NCI-H2196 treated with DMSO at 0.1 percent for 48 hours (cell line): ENCODE data around the gene MANBA.

Experiments
- DNase-seq: peaks from one replicate; lab custom pipeline; 2025; ENCODE audit not compliant: unreplicated experiment; lab: John Stamatoyannopoulos, UW

Gene MANBA

GRCh38 chr4:102683881-102684609 lies 76.7 kb downstream of the MANBA start:
- DNase-seq: no peak

DNA sequence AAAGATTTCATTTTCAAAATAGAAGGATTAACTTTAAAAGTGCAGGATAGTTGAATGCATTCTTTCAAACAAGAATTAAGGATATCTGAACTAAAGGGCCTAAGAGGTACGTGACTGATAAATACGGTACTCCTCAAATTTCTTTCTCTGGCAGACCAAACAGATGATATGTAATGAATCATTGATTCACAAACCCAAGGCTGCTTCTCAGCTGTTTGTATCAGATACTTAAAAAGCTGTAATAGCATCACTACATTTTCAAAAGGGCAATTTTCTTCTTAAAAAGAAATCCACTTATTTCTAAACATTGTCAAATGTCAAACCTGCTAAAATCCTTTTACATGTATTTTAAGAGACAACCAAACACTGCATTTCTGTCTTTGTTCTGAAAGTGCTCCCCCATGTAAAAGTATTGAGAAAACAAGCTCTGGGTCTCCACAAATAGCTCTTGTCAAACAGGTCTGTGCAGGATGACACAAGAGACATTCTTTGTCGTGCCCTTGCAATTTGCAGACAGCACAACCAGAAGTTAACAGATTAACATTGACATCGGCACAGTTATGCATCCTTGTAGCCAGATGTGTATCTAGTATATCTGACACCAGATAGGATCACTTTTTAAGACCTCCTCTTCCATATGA lies 82.0 kb downstream of the MANBA start:
- no peak for DNase-seq

DNA sequence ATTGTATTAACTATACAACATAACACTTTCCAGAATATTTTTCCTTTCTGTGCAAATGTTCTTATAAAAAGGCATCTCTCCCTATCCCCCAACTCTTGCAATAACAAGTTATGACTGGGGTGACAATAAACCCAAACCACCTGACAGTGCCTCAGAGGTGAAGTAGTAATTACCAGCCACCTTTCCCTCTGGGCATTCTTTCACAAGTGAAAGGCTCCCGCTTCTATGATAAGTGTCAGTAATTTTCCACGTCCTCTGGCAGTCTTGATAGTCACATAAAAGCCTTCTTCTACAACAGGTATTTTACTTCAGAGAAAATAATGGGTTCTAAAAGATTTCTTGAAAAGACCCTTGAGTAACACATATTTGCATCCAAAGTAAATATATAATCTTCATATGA lies 82.7 kb downstream of the MANBA start:
- DNase-seq: no peak

DNA sequence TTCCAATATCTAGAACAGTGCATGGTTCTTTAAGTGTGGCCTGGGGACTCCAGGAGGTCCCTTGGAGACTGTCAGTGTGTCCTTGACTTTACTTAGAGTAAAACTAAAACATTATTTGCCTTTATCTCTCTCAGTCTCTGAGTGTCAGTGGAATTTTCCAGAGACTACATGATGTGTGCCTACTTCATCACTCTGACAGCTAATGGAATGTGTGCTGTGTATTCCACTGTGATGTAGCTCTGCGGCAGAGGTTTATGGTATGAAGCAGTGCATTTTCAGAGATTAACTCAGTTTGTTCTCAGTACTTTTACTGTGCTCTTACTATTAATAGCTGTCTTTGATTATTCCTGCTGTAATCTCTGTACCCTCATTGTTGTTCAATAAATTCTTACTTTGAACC lies 85.6 kb downstream of the MANBA start:
- DNase-seq: no peak

DNA sequence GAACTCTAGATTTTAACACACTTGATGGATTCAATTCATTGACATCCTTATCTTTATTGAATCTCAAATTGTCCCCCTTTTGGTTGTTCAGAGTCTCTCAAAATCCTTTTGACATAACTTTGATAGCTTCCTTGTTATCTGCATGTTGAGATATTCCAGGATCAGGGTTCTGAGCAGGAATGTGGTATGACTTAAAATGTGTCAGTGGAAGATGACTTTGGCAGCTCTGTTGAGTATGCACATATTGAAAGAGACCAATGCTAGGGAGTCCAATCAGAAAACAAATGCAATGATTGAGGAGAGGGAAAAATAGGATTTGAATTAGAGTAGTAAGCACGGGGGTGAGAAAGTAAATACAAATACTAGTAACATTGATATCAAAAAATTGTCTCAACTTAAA lies 93.8 kb downstream of the MANBA start:
- no peak for DNase-seq

- DNase-seq: no peak
Measured at GRCh38 chr4:102665527-102665926, 95.2 kb downstream of the MANBA start.

- DNase-seq: no peak
Measured at GRCh38 chr4:102663073-102663472, 97.7 kb downstream of the MANBA start.

DNA sequence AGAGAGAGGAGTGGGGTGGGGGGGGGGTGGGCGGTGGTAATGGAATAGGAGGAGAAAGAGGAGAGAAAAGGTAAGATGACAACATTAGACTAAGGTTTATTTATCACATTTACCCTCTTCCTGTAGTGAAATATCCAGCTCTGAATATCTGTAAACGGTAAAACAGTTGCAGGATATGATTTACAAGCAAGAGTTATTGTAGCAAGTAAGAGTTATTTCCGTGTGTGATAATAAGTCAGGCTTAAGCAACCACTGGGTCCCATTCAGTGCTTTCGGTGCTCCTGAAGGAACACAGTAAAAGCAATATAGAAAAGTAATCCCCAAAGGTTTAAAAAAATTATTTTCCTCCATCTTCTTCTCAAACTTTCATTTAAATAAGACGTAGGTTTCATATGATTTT lies 103.6 kb downstream of the MANBA start:
- DNase-seq: no peak

DNA sequence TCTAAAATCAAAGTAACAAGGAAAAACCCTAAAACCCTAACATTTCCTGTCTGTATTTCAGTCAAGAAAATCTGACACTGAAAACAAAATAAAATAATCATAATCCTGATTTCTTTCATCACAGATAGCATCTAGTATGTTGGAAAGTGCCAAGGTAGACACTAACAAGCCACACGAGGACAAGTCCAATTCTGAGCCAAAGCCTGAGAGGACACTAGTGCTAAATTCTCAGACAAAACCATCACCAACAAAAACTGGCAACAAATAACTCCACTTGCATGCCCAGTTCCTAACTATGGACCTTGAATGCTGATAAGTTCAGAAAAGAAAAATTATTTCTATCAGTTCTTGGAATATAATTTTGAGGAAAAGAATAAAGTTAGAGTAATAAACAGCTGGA lies 113.7 kb downstream of the MANBA start:
- DNase-seq: no peak

GRCh38 chr4:102642631-102643298 lies 118.0 kb downstream of the MANBA start:
- DNase-seq: no peak

DNA sequence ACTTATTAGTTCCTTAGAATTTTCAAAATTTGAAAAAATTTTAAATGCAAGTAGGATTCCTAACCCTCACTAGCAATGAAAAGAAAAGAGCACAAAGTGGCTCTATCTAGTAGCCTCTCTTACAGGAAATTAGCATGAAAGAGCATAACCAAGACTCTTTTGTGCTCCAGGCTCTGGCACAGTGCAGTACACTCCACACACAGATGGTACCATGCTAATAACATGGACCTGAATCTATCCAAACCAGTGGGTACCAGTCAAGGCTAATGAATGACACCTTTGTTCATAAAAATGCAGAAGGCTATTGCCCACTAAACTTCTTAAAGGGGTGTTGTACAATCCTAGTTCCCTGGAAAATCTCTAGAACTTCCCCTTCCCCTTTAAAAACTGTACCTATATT lies 119.0 kb downstream of the MANBA start:
- DNase-seq: no peak

DNA sequence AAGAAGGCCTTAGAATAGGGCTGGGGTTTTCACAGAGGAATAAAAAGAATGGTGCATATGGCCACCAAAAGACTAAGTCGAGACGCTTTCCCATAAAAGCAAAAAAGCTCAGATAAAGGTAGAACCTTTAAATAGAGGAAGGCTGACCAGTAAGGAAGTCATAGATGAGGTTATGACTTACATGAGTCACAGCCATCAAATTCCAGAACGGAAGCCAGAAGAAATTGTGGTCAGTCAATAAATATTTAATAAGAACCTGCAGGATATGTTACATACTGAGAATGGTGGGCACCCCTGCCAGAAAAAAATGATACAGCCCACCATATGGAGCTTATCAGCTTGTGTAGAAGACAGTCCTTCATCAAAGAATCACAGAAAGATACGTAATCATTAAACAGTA lies 120.1 kb downstream of the MANBA start:
- no peak for DNase-seq

GRCh38 chr4:102639598-102639997 lies 121.2 kb downstream of the MANBA start:
- DNase-seq: no peak

DNA sequence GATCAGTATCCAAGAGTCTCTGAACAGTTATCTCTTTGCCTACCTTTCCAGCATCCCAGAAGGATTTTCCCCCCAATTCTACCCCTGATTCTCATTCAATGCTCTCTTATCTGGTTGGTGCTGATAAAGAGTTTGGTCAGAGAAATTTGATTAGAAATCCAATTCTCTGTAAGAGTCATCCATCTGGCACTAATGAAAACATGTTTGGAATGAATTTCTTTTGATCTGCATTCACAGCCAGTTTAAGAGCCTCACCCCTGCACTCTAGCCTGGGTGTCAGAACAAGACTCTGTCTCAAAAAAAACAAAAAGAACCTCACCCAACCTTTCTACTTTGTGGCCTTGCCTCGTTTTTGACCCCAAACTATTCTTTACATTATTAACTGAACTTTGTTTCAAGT lies 122.1 kb downstream of the MANBA start:
- no peak for DNase-seq

GRCh38 chr4:102637391-102637790 lies 123.4 kb downstream of the MANBA start:
- DNase-seq: no peak

GRCh38 chr4:102633100-102633499 lies 127.7 kb downstream of the MANBA start:
- DNase-seq: no peak

- DNase-seq: no peak
Measured at GRCh38 chr4:102632241-102633065, 128.3 kb downstream of the MANBA start.

GRCh38 chr4:102631616-102632015 lies 129.2 kb downstream of the MANBA start:
- no peak for DNase-seq

DNA sequence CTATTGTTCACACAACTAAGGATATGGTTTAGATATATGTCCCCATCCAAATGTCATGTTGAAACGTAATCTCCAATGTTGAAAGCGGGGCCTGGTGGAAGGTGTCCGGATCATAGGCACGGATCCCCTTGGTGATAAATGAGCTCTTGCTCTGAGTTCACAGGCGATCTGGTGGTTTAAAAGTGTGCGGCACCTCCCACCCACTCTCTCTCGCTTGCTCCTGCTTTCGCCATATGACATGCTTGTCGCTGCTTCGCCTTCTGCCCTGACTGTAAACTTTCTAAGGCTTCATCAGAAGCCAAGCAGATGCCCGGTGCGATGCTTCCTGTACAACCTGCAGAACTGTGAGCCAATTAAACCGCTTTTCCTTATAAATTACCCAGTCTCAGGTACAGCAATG lies 131.1 kb downstream of the MANBA start:
- DNase-seq: no peak

GRCh38 chr4:102627831-102628523 lies 132.8 kb downstream of the MANBA start:
- DNase-seq: no peak
